ENCODE measurements around the gene SUPT3H. TPM values are rescaled to one million over a fixed set of nuclear protein-coding genes. Genes with fewer than 3 reads are reported as not detected.

The SUPT3H gene
- polyA plus RNA-seq, 4 donors = 19.3 to 24.0 (median 23.2) TPM

GRCh38 chr6:44859901-44860410 is 517.8 kb downstream of the SUPT3H start:
- no peak for DNase-seq (ENCODE audit: low read depth in 4 of 4, low spot score in 3 of 4)

DNA sequence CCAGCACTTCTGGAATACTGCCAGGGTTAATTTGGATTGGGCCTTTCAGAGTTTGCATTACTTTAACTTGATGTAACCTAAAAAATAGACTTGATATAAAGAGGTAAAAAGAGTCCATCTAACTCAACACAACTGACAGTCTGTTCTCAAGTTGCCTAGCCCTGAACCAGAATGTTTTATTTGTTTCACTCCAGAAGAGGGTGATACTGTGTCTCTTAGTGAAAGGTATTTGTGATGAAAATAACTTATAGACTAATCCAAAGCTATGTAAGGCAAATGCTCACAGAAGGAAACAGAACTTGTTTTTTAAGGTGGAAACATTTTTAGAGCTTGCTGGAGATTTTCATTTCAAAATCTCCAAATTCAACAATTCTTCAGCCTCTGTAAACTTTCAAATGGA is 518.7 kb downstream of the SUPT3H start:
- DNase-seq (ENCODE audit: low read depth in 4 of 4, low spot score in 3 of 4) = no peak

DNA sequence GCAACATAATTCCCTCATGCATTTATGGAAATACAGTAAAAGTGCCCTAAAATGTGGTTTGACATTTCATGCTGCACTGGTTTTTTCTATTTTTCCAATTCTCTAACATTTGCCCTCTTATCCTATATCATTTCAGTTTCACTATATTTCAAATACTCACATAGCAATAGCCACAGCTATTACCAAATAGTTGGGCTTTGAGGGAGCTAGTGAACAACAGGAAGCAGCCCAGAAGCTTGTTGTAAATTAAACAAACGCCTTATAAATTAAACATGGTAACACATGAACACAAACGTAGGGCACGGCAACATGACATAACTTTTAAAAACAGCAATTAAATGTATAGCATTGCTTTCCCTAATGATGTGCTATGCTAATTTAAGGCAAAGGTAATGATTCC is 521.3 kb downstream of the SUPT3H start:
- DNase-seq (ENCODE audit: low read depth in 4 of 4, low spot score in 3 of 4) = no peak

DNA sequence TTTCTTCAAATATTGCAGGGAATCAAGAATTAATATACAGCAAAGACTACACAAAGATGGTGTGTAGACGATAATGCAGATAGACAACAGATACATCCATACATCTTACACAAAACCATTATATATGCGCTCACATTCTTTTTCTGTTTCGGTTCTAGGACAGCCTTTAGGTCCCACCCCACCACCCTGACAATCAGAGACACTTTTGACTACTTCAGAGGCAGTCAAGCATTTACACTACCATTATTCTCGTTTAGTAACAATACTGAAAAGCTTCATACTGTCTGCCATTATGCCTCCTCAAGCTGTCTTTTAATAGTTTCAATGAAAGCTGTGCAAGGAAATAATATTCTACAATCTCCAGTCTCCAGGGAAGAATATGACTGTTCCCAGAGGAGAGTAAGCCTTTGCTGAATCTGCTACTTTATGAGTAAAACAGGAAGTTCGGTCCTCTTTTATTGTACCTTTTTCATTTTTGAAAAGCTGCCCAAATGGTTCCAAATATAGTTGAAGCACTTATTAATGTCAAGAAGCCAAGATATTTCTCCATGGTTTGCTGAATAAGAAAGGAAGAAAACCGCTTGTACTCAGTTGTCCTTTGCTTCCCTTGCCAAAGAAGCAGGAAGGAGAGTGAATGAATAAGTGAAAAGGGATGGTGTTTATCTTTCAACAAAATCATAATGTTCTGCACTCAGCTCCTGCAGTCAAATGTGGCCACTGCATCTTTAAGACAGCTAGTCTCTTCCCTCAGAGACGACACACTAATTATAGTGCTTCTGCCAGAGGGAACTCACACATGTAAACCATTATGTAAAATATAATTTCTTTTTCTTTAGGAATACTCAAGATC is 521.9 kb downstream of the SUPT3H start:
- no peak for DNase-seq (ENCODE audit: low read depth in 4 of 4, low spot score in 3 of 4)

GRCh38 chr6:44854712-44855443 is 522.9 kb downstream of the SUPT3H start:
- DNase-seq (ENCODE audit: low read depth in 4 of 4, low spot score in 3 of 4) = no peak

DNA sequence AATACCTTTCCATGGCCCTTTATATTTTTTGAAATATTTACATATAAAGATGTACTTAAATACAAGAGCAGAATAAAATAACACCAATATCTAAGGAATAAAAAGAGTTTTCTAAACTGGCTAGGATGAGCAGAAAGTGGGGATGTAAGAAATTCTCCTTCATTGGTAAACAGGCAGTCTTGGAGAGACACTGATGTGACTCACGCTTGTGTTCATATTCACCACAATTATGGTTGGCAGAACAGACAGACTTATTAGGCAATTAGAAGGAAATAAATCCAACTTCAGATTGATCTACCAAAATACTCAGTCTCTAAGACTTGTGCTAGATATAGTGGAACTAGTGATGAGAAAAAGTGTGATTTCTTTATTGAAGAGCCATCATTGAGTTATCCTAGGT is 526.6 kb downstream of the SUPT3H start:
- no peak for DNase-seq (ENCODE audit: low read depth in 4 of 4, low spot score in 3 of 4)

DNA sequence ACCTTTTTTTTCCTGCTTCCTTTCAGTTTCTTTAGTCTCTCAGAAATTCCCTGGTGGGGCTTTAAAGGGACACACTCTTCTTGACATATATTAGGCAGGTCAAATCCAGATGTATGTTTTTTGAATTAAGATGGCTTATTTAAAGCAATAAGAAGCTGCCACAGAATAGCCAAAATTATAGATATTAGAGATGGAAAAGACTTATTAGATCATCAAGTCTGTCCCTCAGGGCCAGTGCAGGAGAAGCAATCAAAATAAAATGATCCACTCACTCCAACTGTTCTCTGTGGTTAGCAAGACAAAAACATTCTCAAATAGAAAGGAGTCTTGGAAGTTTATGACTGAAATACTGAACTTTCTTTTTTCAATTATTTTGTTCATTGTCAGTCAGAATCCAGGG is 527.4 kb downstream of the SUPT3H start:
- no peak for DNase-seq (ENCODE audit: low read depth in 4 of 4, low spot score in 3 of 4)

- DNase-seq (ENCODE audit: low read depth in 4 of 4, low spot score in 3 of 4) = no peak
Measured at GRCh38 chr6:44849806-44850205, 527.9 kb downstream of the SUPT3H start.

DNA sequence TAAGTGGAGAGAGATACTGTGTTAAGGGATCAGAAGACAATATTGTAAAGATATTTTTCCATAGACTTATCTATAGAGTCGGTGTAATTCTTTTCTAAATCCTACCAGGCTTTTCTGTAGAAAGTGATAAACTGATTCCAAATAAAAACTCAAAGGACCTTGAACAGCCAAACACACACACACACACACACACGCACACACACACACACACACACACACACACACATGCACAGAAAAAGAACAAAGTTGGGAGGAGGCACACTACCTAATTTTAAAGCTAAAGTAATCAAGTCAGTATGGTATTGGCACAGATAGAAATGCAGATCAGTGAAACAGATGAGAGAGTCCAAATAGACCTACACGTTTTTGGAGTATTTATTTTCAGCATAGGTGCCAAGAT is 534.0 kb downstream of the SUPT3H start:
- no peak for DNase-seq (ENCODE audit: low read depth in 4 of 4, low spot score in 3 of 4)

- no peak for DNase-seq (ENCODE audit: low read depth in 4 of 4, low spot score in 3 of 4)
Measured at GRCh38 chr6:44842616-44843015, 535.1 kb downstream of the SUPT3H start.

DNA sequence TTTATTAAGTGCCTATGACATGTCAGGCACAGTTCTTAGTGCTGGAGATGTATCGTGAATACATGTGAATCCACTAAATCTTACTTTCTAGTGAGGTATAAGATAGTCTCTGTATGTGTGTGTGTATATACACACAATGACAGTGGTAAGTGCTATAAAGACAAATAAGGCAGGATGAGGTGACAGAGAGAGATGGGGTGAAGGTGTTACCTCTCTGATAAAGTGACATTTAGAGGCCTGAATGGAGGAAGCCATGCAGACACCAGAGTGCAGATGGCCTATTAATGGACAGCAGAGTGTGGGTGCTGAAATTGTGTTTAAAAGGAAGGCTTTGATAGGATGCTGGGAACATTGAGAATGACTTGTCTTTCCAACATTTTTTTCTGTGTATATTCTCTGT is 535.9 kb downstream of the SUPT3H start:
- no peak for DNase-seq (ENCODE audit: low read depth in 4 of 4, low spot score in 3 of 4)

- DNase-seq (ENCODE audit: low read depth in 4 of 4, low spot score in 3 of 4) = no peak
Measured at GRCh38 chr6:44837741-44838140, 540.0 kb downstream of the SUPT3H start.

DNA sequence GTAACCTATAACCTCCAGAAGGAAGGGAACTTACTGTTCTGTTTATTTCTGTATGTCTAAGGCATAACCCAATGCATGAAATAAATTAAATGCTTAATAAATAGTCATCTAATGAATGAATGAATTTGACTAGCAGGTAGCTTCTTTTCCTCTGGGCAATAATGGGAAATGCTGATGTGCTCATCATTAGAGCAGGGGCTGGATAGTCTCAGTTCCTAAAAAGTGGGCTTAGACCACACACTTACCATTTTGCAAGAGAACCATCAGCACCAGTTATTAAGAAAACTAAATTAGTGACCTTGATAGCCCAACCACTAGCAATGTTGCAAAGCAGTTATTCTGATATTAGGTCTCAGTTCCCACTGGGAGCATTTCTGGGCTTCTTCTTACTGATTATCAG is 540.5 kb downstream of the SUPT3H start:
- DNase-seq (ENCODE audit: low read depth in 4 of 4, low spot score in 3 of 4) = no peak

- DNase-seq (ENCODE audit: low read depth in 4 of 4, low spot score in 3 of 4) = no peak
Measured at GRCh38 chr6:44833248-44833647, 544.5 kb downstream of the SUPT3H start.

DNA sequence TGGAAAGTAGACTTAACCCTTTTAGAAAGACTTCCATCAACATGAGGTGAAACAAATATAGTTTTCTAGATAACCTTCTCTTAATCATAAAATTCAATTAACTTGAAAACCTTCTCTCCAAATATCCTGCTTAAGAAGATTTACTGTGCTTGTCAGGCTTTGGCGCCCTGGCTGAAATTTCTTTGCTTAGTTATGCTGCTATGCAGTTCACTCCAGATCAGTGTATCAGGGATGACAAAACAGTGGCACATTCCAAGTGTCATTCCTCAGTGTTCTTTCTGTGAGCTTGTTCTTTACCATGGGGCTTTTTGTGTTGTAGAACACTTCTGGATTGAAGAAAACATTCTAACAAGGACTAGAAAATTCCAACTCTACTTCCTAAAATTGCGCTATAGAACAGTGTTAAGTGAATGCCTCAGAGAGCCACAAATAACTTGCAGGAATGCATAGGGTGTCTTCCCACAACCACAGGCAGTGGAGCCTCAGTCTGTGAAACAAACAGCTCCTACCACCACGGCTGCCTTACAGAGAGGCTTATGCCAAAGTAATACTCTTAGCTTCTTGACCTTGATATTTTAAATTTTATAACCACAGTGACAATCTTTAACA is 546.6 kb downstream of the SUPT3H start:
- DNase-seq (ENCODE audit: low read depth in 4 of 4, low spot score in 3 of 4) = peak in 1 of 4 donors; percentile 9

DNA sequence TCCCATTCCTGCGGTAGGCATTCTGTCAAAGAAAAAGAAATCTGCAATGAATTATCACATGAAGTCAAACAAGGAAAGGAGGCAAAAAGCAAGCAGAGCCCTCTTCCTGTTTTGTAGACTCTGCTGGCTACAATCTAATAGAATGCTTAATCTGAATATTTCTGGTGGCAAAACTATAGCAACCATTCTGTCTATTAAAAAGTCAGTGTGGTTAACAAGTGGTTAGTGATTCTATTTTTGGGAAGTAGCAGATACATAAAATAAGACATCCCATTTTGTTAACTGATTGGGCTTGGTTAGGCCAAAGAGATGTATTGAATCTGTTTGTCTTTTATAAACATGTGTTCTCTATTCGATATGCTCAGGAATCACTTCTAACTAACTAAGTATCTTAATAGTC is 547.9 kb downstream of the SUPT3H start:
- DNase-seq (ENCODE audit: low read depth in 4 of 4, low spot score in 3 of 4) = no peak

GRCh38 chr6:44828780-44829179 is 549.0 kb downstream of the SUPT3H start:
- DNase-seq (ENCODE audit: low read depth in 4 of 4, low spot score in 3 of 4) = no peak

DNA sequence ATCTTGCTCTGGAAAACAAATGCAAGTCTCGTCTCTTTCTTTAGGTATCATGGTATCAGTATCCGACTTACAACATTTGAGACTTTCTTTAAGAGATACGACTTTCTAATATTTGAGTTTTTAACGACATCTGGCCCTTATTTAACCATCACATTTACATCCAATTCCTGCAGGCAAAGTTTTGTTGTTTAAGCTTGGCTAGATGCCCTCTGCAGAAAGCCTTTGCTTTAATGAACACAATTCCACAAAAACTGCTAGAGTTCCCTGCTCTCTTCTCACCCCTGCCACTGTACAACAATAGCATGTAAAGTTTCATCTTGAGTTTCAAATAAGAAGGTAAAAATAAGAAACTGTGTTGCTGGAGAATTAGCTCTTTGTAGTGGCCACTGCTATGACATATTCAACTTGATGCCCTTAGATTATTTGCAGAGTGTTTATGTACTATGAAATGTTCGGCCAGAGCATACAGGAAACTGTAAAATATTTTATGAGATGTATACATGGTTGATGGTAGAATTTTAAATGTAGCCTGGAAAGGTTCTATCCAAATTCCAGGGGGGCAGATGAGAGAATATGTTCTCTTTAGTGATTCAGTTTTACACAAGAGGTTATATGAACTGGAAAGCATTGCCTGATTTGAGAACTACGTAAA is 551.6 kb downstream of the SUPT3H start:
- DNase-seq (ENCODE audit: low read depth in 4 of 4, low spot score in 3 of 4) = no peak

DNA sequence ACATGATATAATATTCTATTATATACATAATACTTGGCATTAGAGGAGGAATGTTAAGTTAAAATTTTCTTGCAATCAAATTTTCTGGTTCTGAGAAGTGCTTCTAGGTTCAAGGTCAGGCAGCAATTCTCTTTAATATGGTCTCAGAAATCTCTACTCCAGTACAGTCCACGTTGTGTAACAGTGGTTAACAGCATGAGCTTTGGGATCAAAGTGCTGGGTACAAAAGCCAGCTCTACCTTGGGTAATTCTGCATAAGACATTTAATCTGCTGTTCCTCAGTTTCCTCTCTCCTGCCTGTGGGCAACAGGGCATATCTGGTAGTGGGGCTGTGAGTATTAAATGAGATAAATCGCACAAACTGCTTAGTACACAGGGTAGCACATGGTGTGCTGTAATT is 552.5 kb downstream of the SUPT3H start:
- no peak for DNase-seq (ENCODE audit: low read depth in 4 of 4, low spot score in 3 of 4)

GRCh38 chr6:44824567-44824966 is 553.2 kb downstream of the SUPT3H start:
- DNase-seq (ENCODE audit: low read depth in 4 of 4, low spot score in 3 of 4) = no peak

DNA sequence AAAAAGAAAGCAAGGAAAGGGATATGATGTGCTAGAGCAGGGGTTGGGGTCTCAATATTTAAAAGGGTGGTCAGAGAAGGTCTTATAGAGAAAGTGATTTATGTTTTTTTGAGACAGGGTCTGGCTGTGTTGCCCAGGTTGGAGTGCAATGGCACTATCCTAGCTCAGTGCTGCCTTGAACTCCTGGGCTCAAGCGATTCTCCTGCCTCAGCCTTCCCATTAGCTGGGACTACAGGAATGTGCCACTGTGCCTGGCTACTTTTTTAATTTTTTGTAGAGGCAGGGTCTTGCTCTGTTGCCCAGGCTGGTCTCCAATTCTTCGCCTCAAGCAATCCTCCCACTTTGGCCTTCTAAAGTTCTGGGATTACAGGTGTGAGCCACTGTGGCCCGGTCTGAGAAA is 557.0 kb downstream of the SUPT3H start:
- DNase-seq (ENCODE audit: low read depth in 4 of 4, low spot score in 3 of 4) = no peak
